Transverse colon (tissue), 4 donors: ENCODE measurements around the gene NIT1. TPM values are rescaled to one million over a fixed set of nuclear protein-coding genes. Genes with fewer than 3 reads are reported as not detected.
A peak's percentile ranks its signal among the peaks of the same experiment; 100 is the strongest.

ENCODE experiments used
- DNase-seq: peaks from one replicate; pipeline ENCODE4 v3.0.0-alpha.2; 2019
- H3K27ac ChIP-seq, 4 donors: fragments of 200-600 bp; sonication (generic); 2 replicates each; pipeline ENCODE4 v1.5.1; 2016 to 2018; ENCODE audit warnings: inconsistent platforms in 4 of 4
- H3K27me3 ChIP-seq: fragments of 200-600 bp; sonication (generic); 2 replicates; pipeline ENCODE4 v1.5.1; 2017; ENCODE audit warnings: inconsistent platforms
- H3K36me3 ChIP-seq, 4 donors: fragments of 200-600 bp; sonication (generic); 2 replicates each; pipeline ENCODE4 v1.5.1; 2017 to 2019; ENCODE audit warnings: inconsistent platforms in 4 of 4
- H3K4me1 ChIP-seq, 4 donors: fragments of 200-600 bp; sonication (generic); 2 replicates each; pipeline ENCODE4 v1.5.1; 2017 to 2020; ENCODE audit warnings: inconsistent platforms in 4 of 4
- H3K4me3 ChIP-seq, 4 donors: fragments of 200-600 bp; sonication (generic); 1 replicate in 1 of 4; 2 replicates in 3 of 4; pipeline versions ENCODE4 v1.5.1 to v1.6.1; 2017 to 2019; ENCODE audit warnings: inconsistent platforms in 4 of 4
- H3K9me3 ChIP-seq, 2 donors: fragments of 200-600 bp; sonication (generic); 2 replicates each; pipeline ENCODE4 v1.5.1; 2017 to 2019; ENCODE audit warnings: inconsistent platforms in 2 of 2
- CTCF ChIP-seq, 5 experiments: fragments of 200-600 bp in 3 of 5; fragments of 450-650 bp in 2 of 5; sonication (generic) in 3 of 5; IDR thresholded peaks; 1 replicate in 2 of 5; 2 replicates in 3 of 5; pipeline ENCODE4 v1.5.1; 2016 to 2017; ENCODE audit warnings: antibody characterized with exemption in 5 of 5, inconsistent platforms in 3 of 5, mild to moderate bottlenecking in 2 of 5, moderate library complexity in 1 of 5
- EP300 ChIP-seq: sonication (generic); formaldehyde crosslinking; IDR thresholded peaks from one replicate; pipeline ENCODE4 v1.6.1; 2017; ENCODE audit warnings: antibody characterized with exemption, low read depth
- POLR2A ChIP-seq: fragments of 450-650 bp; IDR thresholded peaks from one replicate; pipeline ENCODE4 v1.6.1; 2016; ENCODE audit warnings: antibody characterized with exemption, mild to moderate bottlenecking, moderate library complexity
- POLR2AphosphoS5 ChIP-seq, 3 donors: sonication (generic); formaldehyde crosslinking; IDR thresholded peaks; one replicate each; pipeline ENCODE4 v1.6.1; 2016; ENCODE audit warnings: antibody characterized with exemption in 3 of 3
- WGBS, 2 donors: methylation state at CpG; one replicate each; pipeline ENCODE4 v1.1.5; 2018; ENCODE audit warnings: low coverage in 1 of 2; 5-methylcytosine and 5-hydroxymethylcytosine counted together
- in situ Hi-C, 4 donors: fragments of 200-750 bp; cut with MboI; loops; one replicate each; pipeline versions ENCODE4 v1.15.0 to v1.15.1; 2017; ENCODE audit warnings: low sequenced_read_pairs in 3 of 4, low pct_ligation_motif_present in 1 of 4, low pct_unique_long_range_greater_than_20kb in 1 of 4
- intact Hi-C: fragments of 100-400 bp; cut with DNase I; formaldehyde crosslinking; loops from one replicate; pipeline ENCODE4 v1.15.1; 2023; ENCODE audit warnings: low total_unique reads
- total RNA-seq, 4 donors: library from RNA; depleted of rRNA; stranded (reverse); fragments of >200 nt; gene quantifications; one replicate each; pipeline ENCODE4 v1.1.0, GENCODE V29; 2016

Gene NIT1
- total RNA-seq, 4 donors from 2014 or later = 45.6 to 83.0 (median 75.4) TPM

GRCh38 chr1:161073474-161074121, 44.3 kb upstream of the NIT1 start:
- Histone ChIP-seq H3K27ac (no peak overlapping the region), H3K9me3 (no peaks in the 10 kb centered on the region), H3K4me1 (peaks cover 0 to 3% (median 2%) of the 10 kb centered on the region in 4 donors), H3K4me3 (no peak overlapping the region), H3K36me3 (no peaks in the 10 kb centered on the region), H3K27me3 (no peaks in the 10 kb centered on the region)
- in situ Hi-C loops = loop anchor here in 1 of 4 donors (25.0 kb wide), 1 partner anchor 664 kb away; the partner anchor contains the start of gene DUSP12
- TF ChIP-seq CTCF (IDR thresholded peaks at IDR 0.05) (peak in 1 of 5 experiments; percentile 13), EP300 (no peak)
- DNase-seq = peak; percentile 65
- intact Hi-C loops = no loop called here
- whole genome bisulfite sequencing, 2 donors = 59% methylated on average over 7 of the region's 7 CpGs; no CpG with 5 or more reads in 1 of the 2 donors

- no peak overlapping the region for H3K4me3 ChIP-seq
- intact Hi-C loops = no loop called here
- H3K27ac ChIP-seq = no peak overlapping the region
Observed at GRCh38 chr1:161074676-161075368, 43.1 kb upstream of the NIT1 start.

DNA sequence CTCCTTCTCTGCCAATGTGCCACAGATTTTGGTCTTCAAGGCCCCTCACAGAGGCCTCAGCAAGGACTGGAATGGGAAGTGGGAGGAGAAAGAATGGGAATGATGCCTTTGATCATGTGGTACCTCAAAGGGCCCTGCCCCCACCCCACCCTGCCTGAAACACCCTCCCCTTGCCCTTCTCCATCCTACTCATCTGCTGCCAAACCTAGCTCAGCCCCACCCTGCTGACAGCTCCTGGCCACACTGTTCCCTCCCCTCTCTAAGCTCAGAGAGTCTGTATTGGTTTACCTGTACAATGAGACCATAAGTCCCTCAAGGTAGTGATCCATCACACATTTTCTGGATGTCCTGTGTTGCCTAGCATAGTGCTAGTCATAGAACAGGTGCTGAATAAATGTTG, 41.5 kb upstream of the NIT1 start:
- intact Hi-C loops = no loop called here
- TF ChIP-seq CTCF (IDR thresholded peaks at IDR 0.05) = no peak
- no peak for TF ChIP-seq POLR2A
- TF ChIP-seq EP300 = no peak
- no peak for TF ChIP-seq POLR2AphosphoS5 (IDR thresholded peaks at IDR 0.05)

More at GRCh38 chr1:161074676-161075368, 43.1 kb upstream of the NIT1 start:
- WGBS, 2 donors = 85% methylated on average over 12 of the region's 12 CpGs; no CpG with 5 or more reads in 1 of the 2 donors
- DNase-seq = no peak
- in situ Hi-C loops = loop anchor here in 2 of 4 donors (25.0 kb wide), 2 partner anchors 238 to 662 kb away; partner anchors contain the start of gene DUSP12 (in 1 of the 2)
- no peaks in the 10 kb centered on the region for H3K9me3 ChIP-seq
- no peaks in the 10 kb centered on the region for H3K27me3 ChIP-seq
- H3K4me1 ChIP-seq = peaks cover 0 to 2% (median 0%) of the 10 kb centered on the region in 4 donors
- TF ChIP-seq POLR2AphosphoS5 (IDR thresholded peaks at IDR 0.05) = no peak
- TF ChIP-seq POLR2A = no peak
- no peak for TF ChIP-seq EP300
- TF ChIP-seq CTCF (IDR thresholded peaks at IDR 0.05) = no peak
- H3K36me3 ChIP-seq = no peaks in the 10 kb centered on the region

GRCh38 chr1:161077426-161077825, 40.5 kb upstream of the NIT1 start:
- H3K4me3 ChIP-seq = no peak overlapping the region
- TF ChIP-seq POLR2AphosphoS5 (IDR thresholded peaks at IDR 0.05) (no peak), POLR2A (no peak), EP300 (no peak), CTCF (IDR thresholded peaks at IDR 0.05) (no peak)
- H3K27me3 ChIP-seq = no peaks in the 10 kb centered on the region
- intact Hi-C loops (no loop called here), in situ Hi-C loops (loop anchor here in 1 of 4 donors (25.0 kb wide), 1 partner anchor 240 kb away; no protein-coding TSS in a partner anchor)
- H3K27ac ChIP-seq = no peak overlapping the region
- 77% methylated on average over 9 of the region's 9 CpGs; no CpG with 5 or more reads in 1 of the 2 donors for WGBS, 2 donors
- no peak for DNase-seq
- no peaks in the 10 kb centered on the region for H3K36me3 ChIP-seq
- H3K9me3 ChIP-seq = no peaks in the 10 kb centered on the region
- H3K4me1 ChIP-seq = no peaks in the 10 kb centered on the region

More for the DNA sequence above, 41.5 kb upstream of the NIT1 start:
- H3K9me3 ChIP-seq = no peaks in the 10 kb centered on the region
- H3K27ac ChIP-seq = no peak overlapping the region
- no peak overlapping the region for H3K4me3 ChIP-seq
- in situ Hi-C loops = loop anchor here in 1 of 4 donors (25.0 kb wide), 1 partner anchor 239 kb away; no protein-coding TSS in a partner anchor
- no peaks in the 10 kb centered on the region for H3K27me3 ChIP-seq
- H3K4me1 ChIP-seq = peaks cover 0 to 2% (median 0%) of the 10 kb centered on the region in 4 donors
- H3K36me3 ChIP-seq = no peaks in the 10 kb centered on the region
- no peak for DNase-seq
